Measurements from ENCODE around the gene NUDT14.

NUDT14 gene

DNA sequence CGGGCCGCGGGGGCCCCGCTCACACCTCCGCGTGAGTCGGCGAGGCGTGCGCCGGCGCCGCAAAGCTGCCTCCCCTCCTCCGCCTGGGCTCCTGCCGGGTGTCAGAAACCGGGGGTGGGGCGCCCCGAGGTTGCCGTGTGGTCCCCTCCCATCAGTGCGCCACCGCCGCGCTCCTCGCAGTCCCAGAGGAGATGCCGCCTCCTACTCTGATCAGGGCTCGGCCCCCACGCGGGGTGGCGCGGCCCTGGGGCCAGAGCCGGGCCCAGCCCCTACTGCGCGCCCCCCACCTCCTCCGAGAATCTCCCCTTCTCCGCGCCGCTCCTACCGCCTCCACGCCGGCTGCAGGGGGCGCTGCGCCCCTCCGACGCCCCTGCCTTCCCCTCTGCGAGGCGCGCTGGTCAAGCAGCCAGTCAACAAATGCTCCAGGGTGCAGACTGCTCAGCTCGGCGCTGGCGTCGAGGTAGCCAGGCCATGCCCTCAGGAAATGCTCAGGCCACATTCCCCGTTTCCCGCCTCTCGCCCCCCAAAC, 12.1 kb downstream of the NUDT14 start (continued):
- TF ChIP-seq, protein P1, sequence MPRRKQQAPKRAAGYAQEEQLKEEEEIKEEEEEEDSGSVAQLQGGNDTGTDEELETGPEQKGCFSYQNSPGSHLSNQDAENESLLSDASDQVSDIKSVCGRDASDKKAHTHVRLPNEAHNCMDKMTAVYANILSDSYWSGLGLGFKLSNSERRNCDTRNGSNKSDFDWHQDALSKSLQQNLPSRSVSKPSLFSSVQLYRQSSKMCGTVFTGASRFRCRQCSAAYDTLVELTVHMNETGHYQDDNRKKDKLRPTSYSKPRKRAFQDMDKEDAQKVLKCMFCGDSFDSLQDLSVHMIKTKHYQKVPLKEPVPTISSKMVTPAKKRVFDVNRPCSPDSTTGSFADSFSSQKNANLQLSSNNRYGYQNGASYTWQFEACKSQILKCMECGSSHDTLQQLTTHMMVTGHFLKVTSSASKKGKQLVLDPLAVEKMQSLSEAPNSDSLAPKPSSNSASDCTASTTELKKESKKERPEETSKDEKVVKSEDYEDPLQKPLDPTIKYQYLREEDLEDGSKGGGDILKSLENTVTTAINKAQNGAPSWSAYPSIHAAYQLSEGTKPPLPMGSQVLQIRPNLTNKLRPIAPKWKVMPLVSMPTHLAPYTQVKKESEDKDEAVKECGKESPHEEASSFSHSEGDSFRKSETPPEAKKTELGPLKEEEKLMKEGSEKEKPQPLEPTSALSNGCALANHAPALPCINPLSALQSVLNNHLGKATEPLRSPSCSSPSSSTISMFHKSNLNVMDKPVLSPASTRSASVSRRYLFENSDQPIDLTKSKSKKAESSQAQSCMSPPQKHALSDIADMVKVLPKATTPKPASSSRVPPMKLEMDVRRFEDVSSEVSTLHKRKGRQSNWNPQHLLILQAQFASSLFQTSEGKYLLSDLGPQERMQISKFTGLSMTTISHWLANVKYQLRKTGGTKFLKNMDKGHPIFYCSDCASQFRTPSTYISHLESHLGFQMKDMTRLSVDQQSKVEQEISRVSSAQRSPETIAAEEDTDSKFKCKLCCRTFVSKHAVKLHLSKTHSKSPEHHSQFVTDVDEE (CRISPR knock-in tag; IDR thresholded peaks at IDR 0.05), result no peak
- TF ChIP-seq, protein P2, sequence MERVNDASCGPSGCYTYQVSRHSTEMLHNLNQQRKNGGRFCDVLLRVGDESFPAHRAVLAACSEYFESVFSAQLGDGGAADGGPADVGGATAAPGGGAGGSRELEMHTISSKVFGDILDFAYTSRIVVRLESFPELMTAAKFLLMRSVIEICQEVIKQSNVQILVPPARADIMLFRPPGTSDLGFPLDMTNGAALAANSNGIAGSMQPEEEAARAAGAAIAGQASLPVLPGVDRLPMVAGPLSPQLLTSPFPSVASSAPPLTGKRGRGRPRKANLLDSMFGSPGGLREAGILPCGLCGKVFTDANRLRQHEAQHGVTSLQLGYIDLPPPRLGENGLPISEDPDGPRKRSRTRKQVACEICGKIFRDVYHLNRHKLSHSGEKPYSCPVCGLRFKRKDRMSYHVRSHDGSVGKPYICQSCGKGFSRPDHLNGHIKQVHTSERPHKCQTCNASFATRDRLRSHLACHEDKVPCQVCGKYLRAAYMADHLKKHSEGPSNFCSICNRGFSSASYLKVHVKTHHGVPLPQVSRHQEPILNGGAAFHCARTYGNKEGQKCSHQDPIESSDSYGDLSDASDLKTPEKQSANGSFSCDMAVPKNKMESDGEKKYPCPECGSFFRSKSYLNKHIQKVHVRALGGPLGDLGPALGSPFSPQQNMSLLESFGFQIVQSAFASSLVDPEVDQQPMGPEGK (CRISPR knock-in tag; IDR thresholded peaks at IDR 0.05; ENCODE audit: borderline replicate concordance), result no peak

DNA sequence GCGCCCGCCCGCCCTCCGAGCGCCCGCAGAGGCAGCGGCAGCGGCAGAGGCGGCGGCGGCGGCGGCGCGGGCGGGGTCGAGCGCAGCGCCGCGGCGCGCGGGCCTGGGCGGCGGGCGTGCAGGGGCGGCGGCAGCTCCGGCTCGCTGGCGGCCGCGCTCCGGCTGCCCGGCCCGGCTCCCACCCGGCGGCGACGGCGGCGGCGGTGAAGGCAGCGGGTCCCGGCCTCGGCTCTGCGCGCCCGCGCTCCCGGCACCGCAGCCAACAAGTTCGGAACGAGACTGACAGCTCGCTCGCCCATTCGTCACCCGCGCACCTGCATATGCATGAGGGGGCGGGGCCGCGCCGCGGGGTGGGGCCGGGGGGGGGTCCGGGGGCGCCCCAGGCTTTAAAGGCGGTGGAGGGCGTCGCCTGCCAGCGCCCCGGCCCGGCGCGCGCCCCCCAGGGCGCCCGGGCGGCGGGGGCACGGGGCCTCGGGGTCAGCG, 12.6 kb downstream of the NUDT14 start, which contains the start of gene JAG2:
Gene JAG2 (minus strand): TSS at position 281 of the 483 bp plus-strand sequence. CDS start 356 bp downstream, outside the sequence.
- ATAC-seq, result no peak
- TF ChIP-seq ARNTL (CRISPR knock-in tag; IDR thresholded peaks at IDR 0.05; ENCODE audit: borderline replicate concordance, low read depth), result no peak
- TF ChIP-seq, protein P2 (CRISPR knock-in tag; IDR thresholded peaks at IDR 0.05; ENCODE audit: borderline replicate concordance), result no peak
- TF ChIP-seq, protein P3, sequence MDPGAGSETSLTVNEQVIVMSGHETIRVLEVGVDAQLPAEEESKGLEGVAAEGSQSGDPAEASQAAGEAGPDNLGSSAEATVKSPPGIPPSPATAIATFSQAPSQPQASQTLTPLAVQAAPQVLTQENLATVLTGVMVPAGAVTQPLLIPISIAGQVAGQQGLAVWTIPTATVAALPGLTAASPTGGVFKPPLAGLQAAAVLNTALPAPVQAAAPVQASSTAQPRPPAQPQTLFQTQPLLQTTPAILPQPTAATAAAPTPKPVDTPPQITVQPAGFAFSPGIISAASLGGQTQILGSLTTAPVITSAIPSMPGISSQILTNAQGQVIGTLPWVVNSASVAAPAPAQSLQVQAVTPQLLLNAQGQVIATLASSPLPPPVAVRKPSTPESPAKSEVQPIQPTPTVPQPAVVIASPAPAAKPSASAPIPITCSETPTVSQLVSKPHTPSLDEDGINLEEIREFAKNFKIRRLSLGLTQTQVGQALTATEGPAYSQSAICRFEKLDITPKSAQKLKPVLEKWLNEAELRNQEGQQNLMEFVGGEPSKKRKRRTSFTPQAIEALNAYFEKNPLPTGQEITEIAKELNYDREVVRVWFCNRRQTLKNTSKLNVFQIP (CRISPR knock-in tag; IDR thresholded peaks at IDR 0.05; ENCODE audit: borderline replicate concordance, low read depth), result no peak
- TF ChIP-seq RARB (CRISPR knock-in tag; IDR thresholded peaks at IDR 0.05), result no peak
- TF ChIP-seq SNAI2 (CRISPR knock-in tag; IDR thresholded peaks at IDR 0.05), result no peak
- no peak for TF ChIP-seq ZNF8 (CRISPR knock-in tag; IDR thresholded peaks at IDR 0.05)
- TF ChIP-seq GLIS3 (CRISPR knock-in tag; IDR thresholded peaks at IDR 0.05), result no peak
- TF ChIP-seq ZFP30 (CRISPR knock-in tag; IDR thresholded peaks at IDR 0.05), result no peak
- TF ChIP-seq, protein P4, sequence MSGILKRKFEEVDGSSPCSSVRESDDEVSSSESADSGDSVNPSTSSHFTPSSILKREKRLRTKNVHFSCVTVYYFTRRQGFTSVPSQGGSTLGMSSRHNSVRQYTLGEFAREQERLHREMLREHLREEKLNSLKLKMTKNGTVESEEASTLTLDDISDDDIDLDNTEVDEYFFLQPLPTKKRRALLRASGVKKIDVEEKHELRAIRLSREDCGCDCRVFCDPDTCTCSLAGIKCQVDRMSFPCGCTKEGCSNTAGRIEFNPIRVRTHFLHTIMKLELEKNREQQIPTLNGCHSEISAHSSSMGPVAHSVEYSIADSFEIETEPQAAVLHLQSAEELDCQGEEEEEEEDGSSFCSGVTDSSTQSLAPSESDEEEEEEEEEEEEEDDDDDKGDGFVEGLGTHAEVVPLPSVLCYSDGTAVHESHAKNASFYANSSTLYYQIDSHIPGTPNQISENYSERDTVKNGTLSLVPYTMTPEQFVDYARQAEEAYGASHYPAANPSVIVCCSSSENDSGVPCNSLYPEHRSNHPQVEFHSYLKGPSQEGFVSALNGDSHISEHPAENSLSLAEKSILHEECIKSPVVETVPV (CRISPR knock-in tag; IDR thresholded peaks at IDR 0.05), result no peak
- TF ChIP-seq, protein P1 (CRISPR knock-in tag; IDR thresholded peaks at IDR 0.05), result no peak
- no peak for TF ChIP-seq ZNF70 (CRISPR knock-in tag; IDR thresholded peaks at IDR 0.05)
- no peak for TF ChIP-seq CSDC2 (CRISPR knock-in tag; IDR thresholded peaks at IDR 0.05)
- TF ChIP-seq ZC3H10 (CRISPR knock-in tag; IDR thresholded peaks at IDR 0.05), result no peak
- no peak for TF ChIP-seq BACH2 (CRISPR knock-in tag; IDR thresholded peaks at IDR 0.05; ENCODE audit: borderline replicate concordance)
- TF ChIP-seq ZNF565 (CRISPR knock-in tag; conservative IDR thresholded peaks at IDR 0.05; ENCODE audit: low read depth), result no peak
- no peak for TF ChIP-seq TCF4 (CRISPR knock-in tag; IDR thresholded peaks at IDR 0.05; ENCODE audit: borderline replicate concordance)
- no peak for TF ChIP-seq ESRRG (CRISPR knock-in tag; IDR thresholded peaks at IDR 0.05)
- TF ChIP-seq TOX (CRISPR knock-in tag; IDR thresholded peaks at IDR 0.05; ENCODE audit: borderline replicate concordance), result no peak
- no peak for TF ChIP-seq PPARA (CRISPR knock-in tag; IDR thresholded peaks at IDR 0.05; ENCODE audit: borderline replicate concordance)
- no peak for TF ChIP-seq OSR1 (CRISPR knock-in tag; IDR thresholded peaks at IDR 0.05)
